MM.1S (cell line): ENCODE measurements around the gene BCAS3.

Source experiments
- DNase-seq: peaks from one replicate; pipeline ENCODE4 v3.0.0-alpha.2; 2015
- H2AFZ ChIP-seq: fragments of 300-600 bp; sonication (generic); 2 replicates; pipeline ENCODE4 v1.6.0; 2016; ENCODE audit warnings: antibody characterized with exemption, low read length
- H3F3A ChIP-seq: fragments of 300-600 bp; sonication (generic); 2 replicates; pipeline ENCODE4 v1.6.1; 2016; ENCODE audit warnings: mild to moderate bottlenecking, antibody characterized with exemption, low read length, moderate library complexity, mixed read lengths; ENCODE audit not compliant: insufficient read depth
- H3K27ac ChIP-seq: fragments of 300-600 bp; sonication (generic); 2 replicates; pipeline ENCODE4 v1.5.1; 2016; ENCODE audit warnings: mild to moderate bottlenecking, low read length
- H3K27me3 ChIP-seq: fragments of 300-600 bp; sonication (generic); replicated peaks from 2 replicates; pipeline ENCODE4 v1.6.0; 2016; ENCODE audit warnings: low read length; ENCODE audit not compliant: insufficient read depth
- H3K36me3 ChIP-seq: fragments of 300-600 bp; sonication (generic); replicated peaks from 2 replicates; pipeline ENCODE4 v1.6.1; 2016; ENCODE audit warnings: mild to moderate bottlenecking, low read length, mixed read lengths; ENCODE audit not compliant: insufficient read depth
- H3K4me1 ChIP-seq: fragments of 300-600 bp; sonication (generic); 2 replicates; pipeline ENCODE4 v1.6.1; 2016; ENCODE audit warnings: low read length, mixed read lengths
- H3K4me2 ChIP-seq: fragments of 300-600 bp; sonication (generic); 2 replicates; pipeline ENCODE4 v1.6.0; 2016; ENCODE audit warnings: low read depth, low read length
- H3K4me3 ChIP-seq: fragments of 300-600 bp; sonication (generic); 2 replicates; pipeline ENCODE4 v1.5.1; 2016; ENCODE audit warnings: low read length, mixed read lengths
- H3K79me2 ChIP-seq: fragments of 300-600 bp; sonication (generic); 2 replicates; pipeline ENCODE4 v1.6.1; 2016; ENCODE audit warnings: mixed run types, low read length, mixed read lengths
- H3K9ac ChIP-seq: fragments of 300-600 bp; sonication (generic); 2 replicates; pipeline ENCODE4 v1.6.1; 2016; ENCODE audit warnings: low read length, mixed read lengths
- H3K9me2 ChIP-seq: fragments of 300-600 bp; sonication (generic); replicated peaks from 2 replicates; pipeline ENCODE4 v1.6.1; 2016; ENCODE audit warnings: mild to moderate bottlenecking, low read length, mixed read lengths; ENCODE audit not compliant: insufficient read depth
- H3K9me3 ChIP-seq: fragments of 300-600 bp; sonication (generic); replicated peaks from 2 replicates; pipeline ENCODE4 v1.6.1; 2016; ENCODE audit warnings: mild to moderate bottlenecking, low read length, mixed read lengths; ENCODE audit not compliant: insufficient read depth
- H4K20me1 ChIP-seq: fragments of 300-600 bp; sonication (generic); 2 replicates; pipeline ENCODE4 v1.6.1; 2016; ENCODE audit warnings: mild to moderate bottlenecking, low read length, moderate library complexity, mixed read lengths; ENCODE audit not compliant: insufficient read depth
- EZH2 ChIP-seq: fragments of 300-600 bp; sonication (generic); optimal IDR thresholded peaks from 2 replicates; pipeline ENCODE3; 2017; ENCODE audit warnings: low read depth, mild to moderate bottlenecking, antibody characterized with exemption, low read length, mixed read lengths
- EZH2phosphoT487 ChIP-seq: fragments of 300-600 bp; sonication (generic); IDR thresholded peaks from 2 replicates; pipeline ENCODE4 v1.6.1; 2018; ENCODE audit warnings: antibody characterized with exemption, low read length
- TF ChIP-seq, protein P1 (sequence below): fragments of 300-600 bp; sonication (generic); IDR thresholded peaks from 2 replicates; pipeline ENCODE4 v1.5.1; 2016; ENCODE audit warnings: antibody characterized with exemption, low read length, mixed read lengths

The BCAS3 gene

DNA sequence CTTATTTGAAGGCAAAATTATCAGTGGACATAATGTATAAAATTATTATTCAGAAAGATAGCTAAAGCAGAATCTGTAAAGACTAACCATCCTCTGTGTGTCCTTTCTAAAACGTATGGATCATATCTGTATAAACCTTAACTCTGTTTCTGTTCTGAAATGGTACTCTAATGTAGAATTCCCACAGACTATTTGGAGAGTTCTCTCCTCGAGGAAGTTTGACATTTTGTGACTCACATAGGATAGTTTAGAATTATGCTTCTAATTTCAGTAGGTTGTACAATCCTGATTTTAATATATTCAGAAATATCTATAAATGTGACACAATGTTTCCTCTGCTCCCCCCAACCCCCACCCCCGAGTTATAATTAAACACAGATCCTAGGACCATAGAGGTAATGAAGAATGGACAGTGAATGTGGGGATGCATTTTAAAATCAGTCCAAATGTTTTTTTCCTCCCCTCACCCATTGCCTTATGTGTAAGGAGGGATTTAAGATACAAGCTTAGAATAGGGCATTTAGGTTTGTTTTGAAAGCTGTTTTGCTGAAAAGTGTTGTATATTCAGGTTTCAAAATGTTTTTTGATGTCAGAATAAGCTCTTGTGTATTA, 66.8 kb downstream of the BCAS3 start:
- no peak overlapping the region for H3K4me3 ChIP-seq

DNA sequence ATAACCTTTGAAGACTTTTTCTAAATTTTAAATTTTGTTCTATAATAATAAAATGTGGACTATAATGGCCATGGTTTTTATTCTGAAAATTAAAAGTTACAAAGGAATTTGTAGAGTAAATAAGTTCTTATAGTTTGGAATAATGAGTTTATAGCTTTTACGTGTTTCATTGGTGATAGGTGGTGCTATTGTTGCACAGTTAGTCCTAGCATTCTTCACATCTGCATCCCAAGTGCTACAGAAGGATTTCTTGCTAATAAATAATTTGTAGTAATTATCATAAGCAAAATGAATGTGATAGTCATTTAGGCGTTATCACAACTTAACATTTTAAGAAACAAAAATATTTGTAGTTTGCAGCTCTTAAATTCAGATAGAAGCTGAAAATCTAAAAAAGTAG, 67.9 kb downstream of the BCAS3 start:
- TF ChIP-seq EZH2 (no peak), EZH2phosphoT487 (no peak)
- TF ChIP-seq, protein P1, sequence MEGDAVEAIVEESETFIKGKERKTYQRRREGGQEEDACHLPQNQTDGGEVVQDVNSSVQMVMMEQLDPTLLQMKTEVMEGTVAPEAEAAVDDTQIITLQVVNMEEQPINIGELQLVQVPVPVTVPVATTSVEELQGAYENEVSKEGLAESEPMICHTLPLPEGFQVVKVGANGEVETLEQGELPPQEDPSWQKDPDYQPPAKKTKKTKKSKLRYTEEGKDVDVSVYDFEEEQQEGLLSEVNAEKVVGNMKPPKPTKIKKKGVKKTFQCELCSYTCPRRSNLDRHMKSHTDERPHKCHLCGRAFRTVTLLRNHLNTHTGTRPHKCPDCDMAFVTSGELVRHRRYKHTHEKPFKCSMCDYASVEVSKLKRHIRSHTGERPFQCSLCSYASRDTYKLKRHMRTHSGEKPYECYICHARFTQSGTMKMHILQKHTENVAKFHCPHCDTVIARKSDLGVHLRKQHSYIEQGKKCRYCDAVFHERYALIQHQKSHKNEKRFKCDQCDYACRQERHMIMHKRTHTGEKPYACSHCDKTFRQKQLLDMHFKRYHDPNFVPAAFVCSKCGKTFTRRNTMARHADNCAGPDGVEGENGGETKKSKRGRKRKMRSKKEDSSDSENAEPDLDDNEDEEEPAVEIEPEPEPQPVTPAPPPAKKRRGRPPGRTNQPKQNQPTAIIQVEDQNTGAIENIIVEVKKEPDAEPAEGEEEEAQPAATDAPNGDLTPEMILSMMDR: no peak
- Histone ChIP-seq H3K4me1 (no peaks in the 10 kb centered on the region), H4K20me1 (no peaks in the 10 kb centered on the region), H3K79me2 (no peaks in the 10 kb centered on the region), H3K9me3 (no peaks in the 10 kb centered on the region), H3K9ac (no peak overlapping the region), H3K27me3 (no peaks in the 10 kb centered on the region), H3K27ac (no peak overlapping the region), H3K9me2 (no peaks in the 10 kb centered on the region), H3F3A (no peaks in the 10 kb centered on the region), H2AFZ (no peak overlapping the region), H3K4me3 (no peak overlapping the region), H3K36me3 (no peaks in the 10 kb centered on the region), H3K4me2 (no peak overlapping the region)
- DNase-seq: no peak

More for the DNA sequence above, 66.8 kb downstream of the BCAS3 start:
- Histone ChIP-seq H2AFZ (no peak overlapping the region), H4K20me1 (no peaks in the 10 kb centered on the region), H3K27me3 (no peaks in the 10 kb centered on the region), H3K9me2 (no peaks in the 10 kb centered on the region), H3K36me3 (no peaks in the 10 kb centered on the region), H3K79me2 (no peaks in the 10 kb centered on the region), H3K27ac (no peak overlapping the region), H3K9ac (no peak overlapping the region), H3K4me2 (no peak overlapping the region), H3F3A (no peaks in the 10 kb centered on the region), H3K9me3 (no peaks in the 10 kb centered on the region), H3K4me1 (no peaks in the 10 kb centered on the region)
- TF ChIP-seq EZH2phosphoT487 (no peak), EZH2 (no peak)
- TF ChIP-seq, protein P1: no peak
- no peak for DNase-seq

DNA sequence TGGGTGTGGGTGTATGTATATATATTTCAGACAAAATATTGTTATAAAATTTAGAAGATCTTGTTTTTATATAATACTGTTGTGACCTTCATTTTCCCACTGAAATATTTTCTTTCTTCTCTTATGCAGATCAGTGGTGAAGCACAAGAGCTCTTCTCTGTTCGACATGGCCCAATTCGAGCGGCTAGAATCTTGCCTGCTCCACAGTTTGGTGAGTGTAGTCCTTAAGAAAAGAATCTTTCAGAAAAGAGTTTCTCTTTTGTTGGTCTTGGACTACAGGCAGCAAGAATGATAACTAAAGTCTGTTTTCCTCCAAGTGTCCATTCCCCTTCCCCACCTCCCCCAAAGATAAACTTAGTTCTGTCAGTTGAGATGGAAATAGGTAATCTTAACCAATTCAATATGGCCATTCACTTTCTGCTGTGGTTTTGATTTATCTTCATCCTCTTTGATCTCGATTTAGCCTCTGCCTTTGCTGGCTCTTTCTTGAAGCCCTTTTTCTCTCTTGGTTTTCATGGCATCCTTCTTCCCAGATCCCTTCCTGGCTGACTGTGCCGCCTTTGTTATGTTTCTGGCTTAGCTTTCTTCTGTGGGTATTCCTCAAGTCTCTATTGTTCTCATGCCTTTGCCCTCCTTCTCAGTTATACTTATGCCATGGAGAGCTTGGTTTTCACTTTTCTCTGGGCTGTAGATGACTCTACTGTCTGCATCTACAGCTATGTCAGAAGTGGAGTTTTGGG, 69.6 kb downstream of the BCAS3 start:
- no peaks in the 10 kb centered on the region for H3K27me3 ChIP-seq
- H3K4me3 ChIP-seq: no peak overlapping the region
- no peaks in the 10 kb centered on the region for H3K9me3 ChIP-seq
- TF ChIP-seq, protein P1: no peak
- TF ChIP-seq EZH2: no peak
- no peak for TF ChIP-seq EZH2phosphoT487
- H3K27ac ChIP-seq: no peak overlapping the region
- H3K9ac ChIP-seq: no peak overlapping the region
- H3K79me2 ChIP-seq: no peaks in the 10 kb centered on the region
- H3K36me3 ChIP-seq: no peaks in the 10 kb centered on the region
- no peaks in the 10 kb centered on the region for H3K9me2 ChIP-seq
- H4K20me1 ChIP-seq: no peaks in the 10 kb centered on the region
- DNase-seq: no peak
- no peak overlapping the region for H2AFZ ChIP-seq
- H3F3A ChIP-seq: no peaks in the 10 kb centered on the region
- H3K4me1 ChIP-seq: no peaks in the 10 kb centered on the region
- H3K4me2 ChIP-seq: no peak overlapping the region
